ENCODE data around the gene SH3RF1.

GRCh38 chr4:169058312-169058711 lies 212.4 kb downstream of the SH3RF1 start:
- TF ChIP-seq POLR2A (IDR thresholded peaks at IDR 0.05; ENCODE audit: low read depth), result no peak
- no peak for TF ChIP-seq CTCF (IDR thresholded peaks at IDR 0.05)
- no peak for TF ChIP-seq EP300 (IDR thresholded peaks at IDR 0.05)
- no peak for TF ChIP-seq POLR2AphosphoS5 (IDR thresholded peaks at IDR 0.05)

All from esophagus muscularis mucosa (tissue), 4 donors.